SKM-1 treated with dmso at 0.1 percent for 144 hours (cell line): ENCODE results near the gene CACNA1H.

ENCODE experiments used
- DNase-seq: peaks from one replicate; lab custom pipeline; 2025; ENCODE audit not compliant: unreplicated experiment; lab: John Stamatoyannopoulos, UW

CACNA1H gene

GRCh38 chr16:1141716-1142115 lies 11.2 kb upstream of the CACNA1H start:
- no peak for DNase-seq

- DNase-seq = no peak
Measured at GRCh38 chr16:1142911-1143310, 10.0 kb upstream of the CACNA1H start.

GRCh38 chr16:1143761-1144450 lies 9.0 kb upstream of the CACNA1H start:
- no peak for DNase-seq

- DNase-seq = no peak
Measured at GRCh38 chr16:1144476-1145382, 8.2 kb upstream of the CACNA1H start.

- DNase-seq = no peak
Measured at GRCh38 chr16:1145383-1146100, 7.4 kb upstream of the CACNA1H start.

GRCh38 chr16:1146409-1146808 lies 6.5 kb upstream of the CACNA1H start:
- DNase-seq = no peak

DNA sequence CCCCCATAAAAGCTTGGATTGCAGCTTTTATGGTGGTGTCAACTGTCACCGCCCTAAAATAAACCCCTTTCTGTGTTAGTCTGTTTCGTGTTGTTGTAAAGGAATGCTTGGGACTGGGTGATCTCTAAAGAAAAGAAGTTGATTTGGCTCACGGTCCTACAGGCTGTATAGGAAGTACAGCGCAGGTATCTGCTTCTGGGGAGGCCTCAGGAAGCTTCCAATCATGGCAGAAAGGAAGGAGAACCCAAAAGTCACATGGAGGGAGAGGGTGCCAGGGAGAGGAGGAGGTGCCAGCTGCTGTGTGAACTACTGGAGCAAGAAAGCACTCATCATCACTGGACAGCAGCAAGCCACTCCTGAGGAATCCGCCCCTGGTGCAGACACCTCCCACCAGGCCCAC lies 5.9 kb upstream of the CACNA1H start:
- no peak for DNase-seq

GRCh38 chr16:1149101-1149636 lies 3.7 kb upstream of the CACNA1H start:
- no peak for DNase-seq

DNA sequence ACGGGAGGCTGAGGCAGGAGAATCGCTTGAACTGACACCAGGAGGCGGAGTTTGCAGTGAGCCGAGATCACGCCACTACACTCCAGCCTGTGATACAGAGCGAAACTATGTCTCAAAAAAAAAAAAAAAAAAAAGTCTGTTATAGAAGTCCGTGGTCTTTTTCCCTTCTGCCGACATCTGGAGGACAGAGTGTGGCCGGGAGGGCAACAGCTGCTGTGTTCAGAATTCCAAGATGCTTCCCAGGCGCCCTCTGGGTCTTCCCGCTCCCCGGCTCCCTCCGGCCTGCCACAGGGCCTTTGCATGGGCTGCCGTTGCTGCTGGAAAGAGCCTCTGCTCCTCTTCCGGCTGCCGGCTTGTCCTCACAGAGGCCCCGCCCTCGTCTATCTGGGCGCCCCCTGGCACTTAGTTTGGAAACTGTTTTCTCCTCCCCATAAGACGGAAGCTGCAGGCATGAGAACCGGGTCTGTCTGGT lies 2.4 kb upstream of the CACNA1H start:
- peak; percentile 64 for DNase-seq

DNA sequence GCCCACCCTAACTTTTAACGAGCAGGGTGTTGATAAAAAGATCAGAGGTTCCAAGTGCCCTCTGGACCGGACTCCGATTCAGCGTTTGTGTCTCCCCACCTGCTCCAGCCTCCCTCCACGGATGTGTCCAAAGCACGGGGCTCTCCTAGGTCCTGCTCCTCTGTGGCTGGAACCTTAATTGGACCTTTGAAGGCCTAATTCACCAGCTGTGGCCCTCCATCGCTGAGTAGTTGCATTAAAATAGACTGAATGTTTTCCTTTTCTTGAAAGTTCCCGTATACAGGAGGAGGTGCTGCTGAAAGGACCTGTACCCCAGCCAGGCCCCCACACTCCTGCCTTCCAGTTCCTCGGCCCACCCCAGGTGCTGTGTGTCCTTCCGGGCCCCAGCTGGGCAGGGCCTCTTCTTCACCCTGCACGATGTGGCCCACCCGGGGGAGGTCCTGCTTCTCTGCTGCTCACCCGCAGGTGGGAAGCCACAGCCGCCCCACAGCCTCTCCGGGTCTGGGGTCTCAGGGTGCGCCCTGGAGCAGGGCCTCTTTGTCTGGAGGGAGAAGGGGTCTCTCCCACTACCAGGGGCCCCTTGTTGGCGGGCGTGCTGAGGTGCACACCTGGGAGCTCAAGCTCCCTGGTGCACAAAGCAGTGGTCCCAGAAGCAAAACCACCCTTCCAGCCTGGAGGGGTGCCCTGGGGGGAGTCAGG lies 1.3 kb upstream of the CACNA1H start:
- DNase-seq = no peak

DNA sequence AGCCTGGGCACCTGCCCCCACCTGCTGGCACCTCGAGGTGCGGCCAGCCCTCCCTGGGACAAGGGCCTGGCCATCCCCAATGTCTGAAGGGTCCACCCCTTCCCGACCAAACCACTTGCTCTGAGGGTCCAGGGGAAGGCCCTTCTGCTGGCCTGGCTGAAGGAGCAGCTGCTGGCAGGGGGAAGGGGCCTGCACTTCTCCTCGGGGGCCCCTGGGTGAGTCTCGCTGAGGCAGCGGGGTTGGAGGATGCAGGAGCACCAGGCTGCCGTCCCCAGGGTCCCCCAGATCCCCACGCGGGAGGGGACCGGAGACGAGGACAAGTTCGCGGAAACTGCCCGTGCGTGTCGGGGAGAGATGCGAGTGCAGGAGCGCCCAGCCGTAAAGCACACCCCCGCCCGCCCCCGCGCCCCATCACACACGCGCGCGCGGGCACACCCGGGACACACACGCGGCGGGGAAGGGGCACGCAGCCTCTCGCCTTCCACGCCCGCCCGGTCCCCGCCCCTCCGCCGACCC lies 725 bp upstream of the CACNA1H start:
- no peak for DNase-seq

GRCh38 chr16:1153480-1154160 lies 714 bp downstream of the CACNA1H start:
- no peak for DNase-seq

- no peak for DNase-seq
Measured at GRCh38 chr16:1154291-1154886, 1.5 kb downstream of the CACNA1H start.

GRCh38 chr16:1154887-1155331 lies 2.0 kb downstream of the CACNA1H start:
- DNase-seq = no peak

DNA sequence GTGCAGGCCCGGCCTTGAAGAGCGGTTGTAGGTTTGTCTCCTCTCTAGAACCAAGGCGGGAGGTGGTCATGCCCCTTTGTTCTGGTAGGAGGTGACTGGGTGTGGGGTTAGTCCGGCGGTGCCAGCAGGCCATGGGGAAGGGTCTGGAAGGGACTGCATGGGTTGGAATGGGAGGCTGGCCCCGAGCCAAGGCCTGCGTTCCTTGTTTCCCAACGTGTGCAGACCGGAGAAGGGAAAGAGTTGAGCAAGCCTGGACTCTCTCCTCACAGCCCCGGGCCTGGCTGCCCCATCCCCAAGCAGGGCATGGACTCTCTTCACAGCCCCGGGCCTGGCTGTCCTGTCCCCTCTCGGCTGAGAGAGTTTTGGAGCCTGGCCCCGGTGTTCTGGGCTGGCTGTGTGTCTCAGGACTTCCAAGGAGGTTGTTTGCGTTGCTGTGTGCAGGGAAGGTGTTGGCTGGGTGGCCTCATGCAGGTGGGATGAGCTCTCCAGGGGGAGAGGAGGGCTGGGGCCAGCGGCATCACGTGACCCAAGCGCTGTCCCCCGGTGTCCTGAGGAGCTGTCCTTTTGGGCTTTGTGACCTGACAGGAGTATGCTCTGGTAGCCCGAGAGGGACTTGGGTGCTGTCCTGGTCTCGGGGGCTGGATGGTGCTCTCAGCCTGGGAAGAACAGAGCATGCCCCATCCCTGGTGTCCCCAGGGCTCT lies 2.6 kb downstream of the CACNA1H start:
- DNase-seq = no peak

DNA sequence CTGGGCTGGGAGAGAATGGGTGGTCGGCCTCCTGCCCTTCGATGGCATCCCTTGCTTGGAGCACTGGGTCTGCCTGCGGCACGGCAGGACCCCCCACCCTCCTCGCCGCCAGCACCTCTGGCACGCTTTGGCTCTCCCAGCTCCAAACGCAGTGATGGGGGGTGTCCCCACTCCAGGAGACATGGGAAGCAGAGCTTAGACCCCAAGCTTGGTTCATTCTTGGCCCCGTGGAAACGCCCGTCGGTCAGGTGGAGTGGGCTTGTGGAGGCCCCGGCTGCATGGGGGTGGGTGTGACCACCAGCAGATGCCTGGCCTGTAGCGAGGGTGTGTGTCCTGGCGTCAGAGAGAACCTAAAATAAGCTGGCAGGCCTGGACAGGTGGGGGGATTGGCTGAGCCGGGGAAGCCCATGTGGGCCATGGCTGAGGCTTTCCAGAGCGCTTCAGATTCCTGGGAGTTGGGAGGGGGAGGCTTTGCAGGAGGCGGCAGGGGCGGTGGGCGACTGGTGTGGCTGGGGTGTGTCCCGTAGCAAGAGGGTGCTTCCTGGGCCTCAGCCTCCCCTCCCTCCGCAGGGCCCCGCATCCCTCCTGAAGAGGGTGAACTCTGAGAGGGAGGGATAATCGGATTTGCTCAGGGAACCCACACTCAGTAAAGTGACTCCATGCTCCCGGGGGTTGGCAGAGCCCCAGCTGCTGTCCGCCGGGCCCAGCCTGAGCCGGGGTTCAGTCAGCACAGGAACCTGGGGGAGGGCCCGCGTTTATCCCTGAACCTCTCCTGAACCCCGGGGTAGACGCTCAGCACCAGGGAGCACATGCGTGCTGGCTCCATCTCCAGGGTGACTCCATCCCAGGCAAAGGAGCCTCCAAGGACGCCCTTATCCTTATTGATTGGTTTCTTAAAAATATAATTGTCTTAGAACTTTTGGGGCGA lies 3.4 kb downstream of the CACNA1H start:
- DNase-seq = no peak

- no peak for DNase-seq
Measured at GRCh38 chr16:1156983-1157638, 4.2 kb downstream of the CACNA1H start.
